HG03103 (cell line): Measurements from ENCODE around the gene ACD.
"Not testable (repeated sequence)": the region's sequence is repeated elsewhere in the genome, so short reads cannot be mapped to it uniquely, and the experiment has no call there.

Experiments used
- ATAC-seq: cut with Tn5 transposase; IDR thresholded peaks from one replicate; pipeline ENCODE4 v1.9.1; 2021; ENCODE audit warnings: low read depth; ENCODE audit not compliant: unreplicated experiment

Gene ACD

DNA sequence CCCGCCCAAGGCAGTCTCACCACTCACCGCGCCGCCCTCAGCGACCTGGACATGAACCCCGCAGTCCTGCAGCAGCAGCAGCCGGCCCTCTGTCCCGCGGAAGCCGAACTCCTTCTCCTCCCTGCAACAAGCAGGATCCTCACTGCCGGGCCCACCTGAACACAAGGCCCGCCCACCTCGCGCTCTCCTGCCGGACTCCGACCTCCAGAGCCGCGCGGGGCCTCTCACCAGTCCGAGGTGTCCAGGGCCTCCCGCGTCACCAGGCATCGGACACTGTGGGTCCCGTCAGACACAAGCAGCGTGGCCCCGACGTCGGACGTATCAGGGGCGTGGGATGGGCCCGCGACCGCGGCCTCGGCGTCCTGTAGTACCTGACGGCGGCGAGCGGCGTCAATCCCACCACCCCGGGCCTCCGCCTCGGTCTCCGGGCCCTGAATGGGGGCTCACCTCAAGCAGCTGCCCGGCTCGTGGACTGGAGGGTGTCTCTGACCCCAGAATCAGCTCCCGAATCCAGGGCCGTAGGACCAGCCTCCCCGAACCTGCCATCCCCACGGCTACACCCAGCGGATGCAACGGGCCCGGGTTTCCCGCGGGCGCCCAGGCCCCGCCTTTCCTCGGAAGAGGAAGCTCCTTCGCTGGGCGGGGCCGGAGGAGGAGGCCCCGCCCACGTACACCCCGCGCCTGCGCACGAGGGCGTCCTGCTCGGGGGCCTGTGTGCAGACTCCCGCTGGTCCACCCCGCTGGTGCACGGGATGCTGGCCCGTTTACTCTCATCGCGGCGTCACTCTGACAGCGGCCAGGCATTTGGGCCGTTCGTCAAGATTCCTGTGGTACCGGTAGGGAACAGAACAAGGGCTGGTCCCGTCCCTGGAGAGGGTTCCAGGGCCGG lies at the start of gene ACD:
ACD (minus strand) TSS at position 586 of the 889 bp plus-strand sequence; CDS start at position 546, 40 bp downstream.
- peak; percentile 49 for ATAC-seq

DNA sequence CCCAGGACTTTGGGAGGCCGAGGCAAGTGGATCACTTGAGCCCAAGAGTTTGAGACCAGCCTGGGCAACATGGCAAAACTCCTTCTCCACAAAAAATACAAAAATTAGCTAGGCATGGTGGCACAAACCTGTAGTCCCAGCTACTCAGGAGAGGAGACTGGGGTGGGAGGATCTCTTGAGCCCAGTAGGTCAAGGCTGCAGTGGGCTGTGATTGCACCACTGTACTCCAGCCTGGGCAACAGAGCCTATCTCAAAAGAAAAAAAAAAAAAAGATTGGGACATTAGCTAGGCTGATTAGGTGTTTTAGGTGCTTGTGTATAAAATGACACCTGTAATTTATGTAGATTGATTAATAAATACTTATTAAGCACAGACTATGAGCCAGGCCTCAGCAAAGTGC lies 49.0 kb upstream of the ACD start:
- no peak for ATAC-seq

DNA sequence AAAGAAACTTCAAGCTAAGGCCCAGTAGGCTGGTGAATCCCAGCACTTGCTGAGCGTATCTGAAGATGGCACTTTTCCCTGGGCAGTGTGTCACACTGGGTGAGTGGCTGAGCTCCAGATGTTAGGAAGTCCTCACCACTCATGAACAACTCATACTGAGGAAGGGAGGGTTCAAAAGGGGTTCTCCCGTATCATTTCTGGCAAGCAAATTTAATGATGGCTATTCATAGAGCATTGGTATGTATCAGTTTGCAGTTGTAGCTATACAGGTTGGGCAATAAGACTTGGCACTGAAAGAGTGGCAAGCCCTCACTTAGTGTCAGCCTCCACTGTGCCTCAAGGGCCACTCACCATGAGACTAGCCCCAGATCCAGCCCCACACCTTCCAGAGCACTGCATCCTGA lies 48.3 kb upstream of the ACD start:
- no peak for ATAC-seq

DNA sequence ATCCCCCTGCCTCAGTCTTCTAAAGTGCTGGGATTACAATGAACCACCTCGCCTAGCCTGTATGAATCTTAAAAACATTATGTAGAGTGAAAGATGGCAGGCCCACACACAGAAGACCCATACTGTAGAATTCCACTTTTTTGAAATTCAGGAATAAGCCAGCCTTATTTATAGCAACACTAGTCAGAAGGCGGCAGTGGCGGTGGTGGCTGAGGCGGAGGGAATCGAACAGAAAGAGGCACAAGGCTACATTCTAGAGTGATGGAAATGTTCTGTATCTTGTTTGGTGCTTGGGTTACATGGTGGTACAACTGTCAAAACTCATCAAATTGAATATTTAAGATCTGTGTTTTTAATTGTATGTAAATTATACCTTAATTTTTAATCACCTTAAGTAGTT lies 47.7 kb upstream of the ACD start:
- no peak for ATAC-seq

DNA sequence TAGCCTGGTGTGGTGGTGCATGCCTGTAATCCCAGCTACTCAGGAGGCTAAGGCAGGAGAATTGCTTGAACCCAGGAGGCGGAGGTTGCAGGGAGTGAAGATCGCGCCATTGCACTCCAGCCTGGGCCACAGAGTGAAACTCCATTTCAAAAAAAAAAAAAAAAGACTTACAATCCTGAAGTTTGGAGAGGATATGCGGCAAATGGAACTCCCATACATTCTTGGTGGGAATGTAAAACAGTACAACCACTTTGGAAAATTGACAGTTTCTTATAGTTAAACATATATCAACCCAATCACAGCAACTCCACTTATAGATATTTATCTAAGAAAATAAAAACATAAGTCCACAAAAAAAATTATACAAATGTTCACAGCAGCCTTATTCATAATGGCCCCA lies 47.1 kb upstream of the ACD start:
- no peak for ATAC-seq

DNA sequence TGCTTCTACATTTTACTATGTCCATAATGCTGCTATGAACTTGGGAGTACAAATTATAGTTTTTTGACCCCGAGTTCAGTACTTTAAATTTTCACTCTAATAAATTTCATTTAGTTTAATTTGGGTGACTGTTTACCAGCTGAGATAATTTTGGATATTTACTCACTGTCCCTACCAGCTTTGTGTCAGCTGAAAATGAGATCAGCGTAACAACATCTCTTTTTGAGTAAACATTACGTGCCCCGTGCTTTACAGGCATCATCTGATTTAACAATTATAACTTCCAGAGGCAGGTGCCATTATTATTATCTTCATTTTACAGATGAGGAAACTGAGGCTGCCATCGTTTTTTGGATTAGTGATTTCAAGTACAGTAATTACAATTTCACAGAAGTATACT lies 44.0 kb upstream of the ACD start:
- ATAC-seq = no peak

DNA sequence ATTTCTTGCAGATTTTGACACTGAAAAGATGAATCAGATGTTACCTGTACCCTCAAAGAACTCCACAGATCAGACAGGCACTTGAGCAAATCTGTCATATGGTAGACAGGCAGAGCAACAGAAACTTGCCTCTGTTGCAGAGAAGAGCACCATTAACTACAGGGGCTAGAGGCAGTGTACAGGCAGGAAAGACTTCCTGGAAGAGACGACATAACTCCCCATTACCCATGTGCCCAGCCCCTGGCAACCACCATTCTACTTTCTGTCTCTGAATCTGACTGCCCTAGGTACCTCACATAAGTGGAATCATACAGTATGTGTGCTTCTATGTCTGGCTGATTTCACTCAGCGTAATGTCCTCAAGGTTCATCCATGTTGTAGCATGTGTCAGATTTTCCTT lies 43.6 kb upstream of the ACD start:
- no peak for ATAC-seq

DNA sequence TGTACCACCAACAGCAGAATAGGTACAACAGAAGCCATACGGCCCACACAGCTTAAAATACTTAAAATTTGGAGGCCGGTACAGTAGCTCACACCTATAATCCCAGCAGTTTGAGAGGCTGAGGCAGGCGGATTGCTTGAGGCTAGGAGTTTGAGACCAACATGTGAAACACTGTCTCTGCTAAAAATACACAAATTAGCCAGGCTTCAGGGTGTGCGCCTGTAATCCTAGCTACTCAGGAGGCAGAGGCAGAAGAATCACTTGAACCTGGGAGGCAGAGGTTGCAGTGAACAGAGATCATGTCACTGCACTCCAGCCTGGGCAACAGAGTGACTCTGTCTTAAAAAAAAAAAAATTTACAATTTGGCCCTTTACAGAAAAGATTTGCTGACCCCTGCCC lies 42.1 kb upstream of the ACD start:
- ATAC-seq = no peak

DNA sequence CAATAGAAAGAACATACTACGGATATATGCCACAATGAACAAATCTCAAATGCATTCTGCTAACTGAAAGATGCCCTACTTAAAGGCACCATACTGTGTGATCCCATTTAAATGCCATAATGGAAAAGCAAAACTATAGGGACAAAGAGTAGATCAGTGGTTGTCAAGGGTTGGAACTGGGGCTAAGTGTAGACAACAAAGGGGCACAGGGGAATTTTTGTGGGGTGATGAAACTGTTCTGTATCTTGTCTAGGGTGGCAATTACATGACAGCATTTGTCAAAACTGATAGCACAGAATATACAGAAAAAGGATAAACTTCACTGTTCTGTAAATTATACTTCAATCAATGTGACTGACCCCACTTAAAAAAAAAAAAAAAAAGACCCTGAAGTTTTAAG lies 41.4 kb upstream of the ACD start:
- ATAC-seq = no peak

DNA sequence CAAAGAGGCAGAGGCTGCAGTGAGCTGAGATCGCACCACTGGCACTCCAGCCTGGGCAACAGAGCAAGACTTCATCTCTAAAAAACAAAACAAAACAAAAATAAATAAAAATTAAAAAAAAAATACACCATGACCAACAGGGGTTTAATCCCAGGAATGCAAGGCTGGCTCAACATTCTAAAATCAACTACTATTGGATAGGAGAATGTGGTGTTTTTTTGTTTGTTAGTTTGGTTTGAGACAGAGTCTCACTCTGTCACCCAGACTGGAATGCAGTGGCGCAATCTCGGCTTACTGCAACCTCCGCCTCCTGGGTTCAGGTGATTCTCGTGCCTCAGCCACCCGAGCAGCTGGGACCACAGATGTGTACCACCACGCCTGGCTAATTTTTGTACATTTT lies 39.2 kb upstream of the ACD start:
- no peak for ATAC-seq

DNA sequence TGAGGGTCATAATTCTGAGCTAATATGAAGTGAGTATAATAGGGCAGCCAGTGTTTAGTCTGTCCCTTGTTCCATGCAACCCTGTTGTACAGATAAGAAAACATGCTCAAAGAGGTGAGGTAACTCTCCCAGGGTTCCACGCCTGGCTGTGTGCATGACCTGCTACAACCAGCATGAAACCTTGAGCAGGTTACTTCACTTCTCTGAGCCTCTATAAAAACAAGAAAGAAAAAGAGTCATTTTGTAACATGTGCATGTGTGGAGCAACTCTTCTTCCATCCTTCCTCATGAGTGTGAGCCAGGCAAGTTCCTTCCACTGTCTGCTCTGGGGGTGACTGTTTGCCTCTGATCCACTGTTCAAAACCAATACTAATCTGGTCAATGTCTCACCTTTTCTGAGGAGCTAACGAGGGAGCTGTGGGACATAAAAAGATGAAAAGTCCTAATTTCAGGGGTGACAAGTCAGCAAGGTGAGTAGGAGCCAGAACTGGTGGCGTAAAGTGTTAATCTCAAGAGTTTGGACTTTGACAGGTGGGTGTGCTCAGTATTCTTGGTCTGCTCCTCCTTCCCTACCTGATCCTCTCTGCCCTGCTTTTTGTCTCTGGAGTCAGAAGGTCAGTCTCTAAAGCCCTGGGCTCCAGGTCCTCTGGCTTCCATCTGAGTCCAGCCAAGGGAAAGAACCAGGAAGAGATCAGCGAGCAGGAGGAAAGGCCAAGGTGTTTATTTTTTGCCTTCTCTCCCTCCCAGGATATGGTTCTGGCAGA lies 37.5 kb upstream of the ACD start:
- ATAC-seq = no peak

DNA sequence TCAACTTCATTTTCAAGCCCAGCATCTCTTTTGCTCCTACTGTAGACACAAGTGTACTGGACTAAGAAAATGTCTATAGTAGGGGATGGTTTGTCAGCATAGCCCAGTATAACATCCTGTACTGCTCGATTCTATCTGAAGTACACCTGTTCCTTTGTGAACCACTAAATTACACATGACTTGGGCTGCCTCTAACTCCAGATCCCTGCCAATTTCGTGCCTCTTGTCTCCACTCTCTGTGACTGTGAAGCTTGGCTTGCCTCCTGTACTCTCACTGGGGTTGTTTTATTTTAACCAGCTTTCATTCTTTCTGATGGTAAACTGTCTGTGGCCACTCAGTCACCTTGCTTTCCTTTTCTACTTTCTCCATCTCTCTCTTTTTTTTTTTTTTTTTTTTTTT lies 34.6 kb upstream of the ACD start:
- no peak for ATAC-seq

DNA sequence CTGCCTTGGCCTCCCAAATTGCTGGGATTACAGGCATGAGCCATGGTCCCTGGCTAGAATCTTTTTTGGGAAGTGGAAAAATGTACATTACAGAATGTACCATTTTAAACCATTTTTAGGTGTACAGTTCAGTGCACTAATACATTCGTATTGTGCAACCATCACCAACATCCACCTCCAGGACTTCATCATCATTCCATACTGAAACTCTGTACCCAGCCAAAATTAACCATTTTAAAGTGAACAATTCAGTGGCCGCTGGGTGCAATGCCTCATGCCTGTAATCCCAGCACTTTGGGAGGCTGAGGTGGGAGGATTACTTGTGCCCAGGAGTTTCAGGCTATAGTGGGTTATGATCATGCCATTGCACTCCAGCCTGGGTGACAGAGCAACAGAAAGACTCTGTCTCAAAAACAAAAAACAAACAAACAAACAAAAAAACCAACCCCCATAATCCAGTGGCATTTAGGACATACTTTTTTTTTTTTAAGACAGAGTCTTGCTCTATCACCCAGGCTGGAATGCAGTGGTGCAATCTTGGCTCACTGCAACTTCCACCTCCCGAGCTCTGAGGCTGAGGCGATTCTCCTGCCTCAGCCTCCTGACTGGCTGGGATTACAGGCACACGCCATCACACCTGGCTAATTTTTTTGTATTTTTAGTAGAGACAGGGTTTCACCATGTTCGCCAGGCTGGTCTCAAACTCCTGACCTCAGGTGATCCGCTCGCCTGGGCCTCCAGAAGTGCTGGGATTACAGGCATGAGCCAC lies 33.6 kb upstream of the ACD start:
- not testable (repeated sequence) for ATAC-seq

DNA sequence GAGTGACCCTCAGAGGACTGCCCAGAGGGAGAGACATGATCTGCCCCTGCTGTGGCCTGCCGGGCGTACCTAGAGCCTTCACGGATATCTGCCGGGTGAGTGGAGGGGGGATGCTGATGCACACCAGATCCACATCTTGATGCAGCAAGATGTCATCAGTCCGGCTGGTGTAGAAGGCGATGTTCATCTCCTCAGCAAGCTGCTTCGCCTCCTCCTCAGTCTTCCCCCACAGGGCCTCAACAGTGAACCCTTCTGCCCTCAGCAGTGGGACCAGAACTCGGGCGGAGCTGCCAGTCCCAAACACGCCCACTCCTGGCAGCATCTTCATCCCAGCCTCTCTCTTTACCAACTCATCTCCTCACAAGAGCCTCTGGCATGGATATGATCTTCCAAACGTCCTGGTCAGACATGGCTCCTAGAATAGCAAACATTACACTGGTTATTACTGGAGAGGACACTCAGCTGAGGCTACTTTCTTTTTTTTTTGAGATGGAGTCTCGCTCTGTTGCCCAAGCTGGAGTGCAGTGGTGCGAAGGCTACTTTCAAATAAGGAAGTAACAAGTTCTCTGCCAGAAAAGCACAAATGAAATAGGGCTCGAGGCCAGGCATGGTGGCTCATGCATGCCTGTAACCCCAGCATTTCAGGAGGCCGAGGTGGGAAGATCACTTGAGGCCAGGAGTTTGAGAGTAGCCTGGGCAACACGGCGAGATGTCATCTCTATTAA lies 25.5 kb upstream of the ACD start:
- ATAC-seq = no peak

DNA sequence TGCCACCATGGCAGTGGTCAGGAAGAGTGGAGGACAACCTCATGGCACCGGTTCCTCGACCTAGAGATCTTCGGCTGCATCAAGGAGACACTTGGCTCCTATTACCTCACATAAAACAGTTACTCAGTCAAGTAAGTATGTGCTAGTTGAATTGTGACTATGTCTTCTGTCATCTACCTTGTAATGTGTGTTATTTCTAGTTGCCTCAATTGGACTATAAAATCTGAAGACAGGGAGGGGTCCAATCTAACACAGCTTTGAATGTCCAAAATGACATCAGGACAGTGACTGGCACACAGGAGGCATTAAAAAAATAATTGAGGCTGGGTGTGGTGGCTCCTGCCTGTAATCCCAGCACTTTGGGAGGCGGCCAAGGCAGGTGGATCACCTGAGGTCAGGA lies 23.7 kb upstream of the ACD start:
- ATAC-seq = no peak

DNA sequence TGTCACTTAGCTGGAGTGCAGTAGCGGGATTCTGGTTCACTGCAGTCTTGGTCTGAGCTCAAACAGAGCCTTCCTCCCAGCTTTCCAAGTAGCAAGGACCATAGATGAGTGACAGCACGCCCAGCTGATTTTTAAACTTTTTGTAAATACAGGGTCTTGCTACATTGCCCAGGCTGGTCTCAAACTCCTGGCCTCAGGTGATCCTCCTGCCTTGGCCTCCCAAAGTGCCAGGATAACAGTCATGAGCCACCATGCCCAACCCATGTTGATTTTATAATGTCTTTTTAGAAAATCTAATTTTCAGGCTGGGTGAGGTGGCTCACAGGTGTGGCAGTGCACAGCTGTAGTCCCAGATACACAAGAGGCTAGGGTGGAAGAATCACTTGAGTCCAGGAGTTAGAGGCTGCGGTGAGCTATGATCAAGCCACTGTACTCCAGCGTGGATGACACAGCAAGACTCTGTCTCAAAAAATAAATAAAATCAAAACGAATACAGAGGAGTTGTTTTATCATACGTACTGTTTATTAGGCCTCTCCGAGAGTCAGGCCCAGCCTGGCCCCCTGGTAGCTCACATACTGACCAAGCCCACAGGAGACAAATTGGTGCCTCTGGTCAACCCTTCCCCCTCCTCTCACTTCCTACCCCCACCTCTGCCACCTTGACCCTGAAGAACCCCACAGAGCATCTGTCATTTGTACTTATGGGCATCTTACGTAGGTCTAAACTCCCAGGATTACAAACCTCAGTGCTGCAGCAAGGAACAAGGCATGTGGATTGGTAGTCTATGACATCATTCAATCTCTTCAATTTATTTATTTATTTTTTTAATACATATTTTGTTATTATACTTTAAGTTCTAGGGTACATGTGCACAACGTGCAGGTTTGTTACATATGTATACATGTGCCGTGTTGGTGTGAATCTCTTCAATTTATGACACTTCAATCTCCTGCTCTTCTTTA lies 20.2 kb upstream of the ACD start:
- no peak for ATAC-seq

DNA sequence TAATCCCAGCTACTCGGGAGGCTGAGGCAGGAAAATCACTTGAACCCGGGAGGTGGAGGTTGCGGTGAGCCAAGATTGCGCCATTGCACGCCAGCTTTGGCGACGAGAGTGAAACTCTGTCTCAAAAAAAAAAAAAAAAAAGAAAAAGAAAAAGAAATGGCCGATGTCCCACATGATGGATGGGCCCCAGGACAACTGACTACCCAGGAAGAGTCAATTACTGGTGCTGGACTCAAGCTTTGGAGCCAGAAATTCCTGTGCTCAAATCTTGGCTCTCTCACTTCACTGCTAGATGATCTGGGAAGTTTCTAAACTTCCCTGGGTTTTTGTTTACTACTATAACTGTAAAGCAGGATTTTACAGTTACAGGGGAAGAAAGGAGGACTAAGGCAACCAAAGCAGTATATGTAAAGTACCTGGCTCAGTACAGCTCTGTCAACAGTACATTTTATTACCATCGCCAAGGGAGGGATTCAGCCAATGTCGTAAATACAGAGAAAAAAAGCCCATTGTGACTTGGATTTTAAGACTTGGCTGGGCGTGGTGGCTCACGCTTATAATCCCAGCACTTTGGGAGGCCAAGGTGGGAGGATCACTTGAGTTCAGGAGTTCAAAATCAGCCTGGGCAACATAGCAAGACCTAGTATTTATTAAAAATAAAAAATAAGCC lies 18.4 kb upstream of the ACD start:
- no peak for ATAC-seq

DNA sequence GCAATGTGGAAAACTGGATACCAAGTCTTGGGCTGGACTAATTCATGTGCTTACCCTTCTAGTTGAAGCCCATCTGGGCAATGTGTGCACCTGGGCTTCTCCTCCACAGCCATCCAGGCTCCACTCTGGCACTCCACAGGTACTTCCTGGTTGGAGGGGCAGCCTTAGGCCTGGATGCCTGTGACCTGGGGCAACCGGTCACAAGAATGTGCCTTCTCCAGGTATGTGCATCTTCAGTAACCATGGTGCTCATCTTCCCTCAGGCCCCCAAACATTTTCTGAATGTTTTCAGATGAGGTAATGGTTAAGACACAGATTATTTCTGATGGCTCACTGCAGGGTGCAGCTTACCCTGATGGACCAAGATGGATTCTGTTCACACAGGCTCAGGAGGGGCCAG lies 17.7 kb upstream of the ACD start:
- ATAC-seq = no peak

DNA sequence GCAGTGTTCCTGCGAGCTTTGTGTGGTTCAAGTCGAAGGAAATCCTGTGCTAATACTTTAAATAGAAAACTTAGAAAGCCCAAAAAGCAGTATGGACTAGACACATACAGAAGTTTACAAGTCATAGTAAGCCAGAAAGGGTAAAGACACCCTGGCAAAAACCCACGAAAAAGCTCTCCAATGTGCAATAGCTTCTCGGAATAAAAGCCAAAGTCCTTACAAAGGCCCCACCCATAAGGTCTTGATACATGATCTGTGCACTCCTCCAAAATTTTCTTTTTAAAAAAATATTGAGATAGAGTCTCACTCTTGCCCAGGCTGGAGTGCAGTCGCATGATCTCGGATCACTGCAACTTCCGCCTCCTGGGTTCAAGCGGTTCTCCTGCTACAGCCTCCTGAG lies 16.9 kb upstream of the ACD start:
- ATAC-seq = no peak
